T1000 (cell line): ENCODE data around the gene RAG2.

ENCODE experiments used
- DNase-seq: peaks from one replicate; lab custom pipeline; 2025; ENCODE audit warnings: mixed read lengths; lab: John Stamatoyannopoulos, UW

The RAG2 gene

GRCh38 chr11:36598051-36598450 lies at the start of gene RAG2:
Gene RAG2 (minus strand): TSS chr11:36598236. CDS start chr11:36594168, 4,068 bp downstream.
- no peak for DNase-seq

DNA sequence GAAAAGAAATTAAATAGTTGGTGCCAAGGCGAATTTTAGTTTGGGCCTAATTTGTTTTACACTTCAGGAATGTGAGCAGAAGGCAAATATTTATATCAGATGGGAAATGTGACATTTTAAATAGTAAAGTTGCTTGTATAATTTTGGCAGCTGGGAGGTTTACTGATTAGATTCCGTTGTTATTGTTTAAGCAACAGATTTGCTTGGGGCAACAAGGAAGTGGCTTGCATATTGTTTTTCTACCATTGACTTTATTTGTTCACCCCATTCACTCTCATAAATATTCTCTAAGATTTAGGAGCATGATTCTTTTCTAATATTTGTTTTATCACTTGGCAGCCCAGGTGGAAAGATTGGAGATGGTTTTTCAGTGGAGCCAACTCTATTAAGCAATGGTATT lies 40.5 kb upstream of the RAG2 start:
- no peak for DNase-seq

GRCh38 chr11:36635066-36635862 lies 37.2 kb upstream of the RAG2 start:
- no peak for DNase-seq

- no peak for DNase-seq
Observed at GRCh38 chr11:36631774-36632173, 33.7 kb upstream of the RAG2 start.

- DNase-seq: no peak
Observed at GRCh38 chr11:36628765-36629244, 30.8 kb upstream of the RAG2 start.

GRCh38 chr11:36628141-36628540 lies 30.1 kb upstream of the RAG2 start:
- DNase-seq: no peak

- DNase-seq: no peak
Observed at GRCh38 chr11:36627471-36627870, 29.4 kb upstream of the RAG2 start.

GRCh38 chr11:36627006-36627405 lies 29.0 kb upstream of the RAG2 start:
- DNase-seq: no peak

DNA sequence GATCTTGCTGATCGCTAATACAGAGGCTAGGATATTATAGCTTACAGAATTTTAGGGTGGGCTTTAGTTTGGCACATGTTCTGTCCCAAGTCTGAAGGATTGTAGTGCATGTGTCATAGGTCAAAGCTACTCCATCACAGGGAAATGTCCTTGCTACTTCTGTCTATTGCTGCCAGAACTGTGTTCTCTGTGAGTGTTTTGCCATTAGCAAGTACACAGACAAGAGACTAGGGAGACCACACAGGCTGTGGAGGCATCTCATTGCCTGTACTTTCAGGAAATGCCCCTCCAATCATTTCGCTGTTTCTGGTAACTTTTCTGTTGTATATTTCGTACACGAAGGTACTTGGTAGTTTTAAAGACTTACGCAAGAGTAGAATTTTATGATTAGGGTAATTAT lies 25.5 kb upstream of the RAG2 start:
- DNase-seq: no peak

GRCh38 chr11:36622431-36623136 lies 24.5 kb upstream of the RAG2 start:
- DNase-seq: no peak

DNA sequence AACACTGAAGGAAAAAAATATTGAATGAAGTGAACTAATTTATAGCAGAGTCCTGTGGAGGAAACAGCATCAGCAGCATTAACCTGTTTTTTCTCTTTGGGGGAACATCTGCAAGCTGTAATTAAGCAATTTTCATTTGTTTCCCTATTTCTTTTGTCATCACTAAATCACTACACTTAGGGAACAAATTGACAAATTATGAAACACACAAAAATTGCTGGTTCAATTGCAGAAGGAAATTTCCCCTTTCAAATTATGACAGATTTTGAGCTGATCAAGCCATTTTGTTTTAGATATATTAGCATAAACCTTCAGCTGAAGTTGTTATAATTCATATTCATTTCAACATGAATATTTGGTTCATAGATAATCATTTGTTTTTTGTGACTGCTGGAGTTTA lies 22.2 kb upstream of the RAG2 start:
- no peak for DNase-seq

GRCh38 chr11:36619502-36619901 lies 21.5 kb upstream of the RAG2 start:
- DNase-seq: no peak

DNA sequence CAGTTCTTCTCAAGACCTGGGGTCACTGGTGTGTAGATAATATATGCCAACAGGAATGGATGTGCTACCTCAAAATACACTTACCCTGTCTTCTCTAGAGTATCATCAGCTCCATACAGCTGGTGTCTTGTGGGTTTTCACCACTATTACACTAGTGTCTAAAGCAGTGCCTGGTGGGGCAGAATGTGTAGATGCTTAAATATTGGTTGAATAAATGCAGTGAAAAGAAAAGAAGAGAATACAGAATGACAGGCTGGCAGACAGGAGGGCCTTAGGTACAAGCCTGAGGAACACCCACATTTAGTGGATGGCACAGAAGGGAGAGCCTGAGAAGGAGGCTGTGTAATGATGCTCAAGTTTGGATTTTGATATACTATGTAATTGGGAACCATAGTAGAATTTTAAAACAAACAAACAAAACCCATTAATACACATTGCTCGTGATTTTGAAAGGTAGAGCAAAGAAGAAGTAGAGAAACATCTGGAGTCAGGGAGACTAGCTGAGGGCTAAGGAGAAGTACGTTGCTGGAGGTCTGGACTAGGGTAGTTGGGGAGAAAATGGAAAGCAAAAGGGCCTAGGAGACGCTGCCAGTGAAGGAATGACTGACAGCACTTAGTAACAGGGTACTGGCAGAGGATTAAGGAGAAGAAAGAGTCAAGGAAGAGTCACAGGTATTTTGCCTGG lies 20.5 kb upstream of the RAG2 start:
- no peak for DNase-seq

DNA sequence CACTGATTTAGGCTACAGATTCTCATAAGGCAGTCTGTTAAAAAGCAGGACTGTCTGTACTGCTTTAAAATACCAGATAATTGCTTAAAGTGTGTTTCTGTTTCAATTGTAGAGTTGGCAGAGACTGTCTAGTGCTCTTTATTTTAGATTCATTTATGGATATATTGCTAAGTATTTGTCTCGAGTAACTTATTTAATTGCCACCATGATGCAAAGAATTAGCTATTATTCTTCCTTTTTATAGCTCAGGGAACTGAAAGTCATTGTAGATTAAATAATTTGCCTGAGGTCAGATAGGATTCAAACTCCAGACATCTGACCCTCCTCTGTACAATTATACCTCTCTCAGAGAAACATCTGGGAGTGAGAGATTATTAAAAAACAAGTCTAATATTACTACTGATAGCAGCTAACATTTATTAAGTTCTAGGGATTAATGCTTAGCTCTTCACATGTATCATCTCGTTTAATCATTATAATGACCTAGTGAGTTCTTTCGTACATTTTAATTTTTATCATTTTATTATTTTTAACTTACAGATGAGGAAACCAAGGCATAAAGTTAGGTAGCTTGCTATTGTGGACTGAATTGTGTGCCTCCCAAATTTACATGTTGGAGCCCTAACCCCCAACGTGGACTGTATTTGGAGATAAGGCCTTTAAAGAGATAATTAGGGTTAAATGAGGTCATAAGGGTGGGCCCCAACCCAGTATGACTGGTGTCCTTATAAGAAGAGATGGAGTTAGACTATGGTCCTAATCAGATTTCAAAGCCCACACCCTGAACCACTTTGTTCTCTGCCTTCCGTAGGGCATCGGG lies 19.7 kb upstream of the RAG2 start:
- DNase-seq: no peak

DNA sequence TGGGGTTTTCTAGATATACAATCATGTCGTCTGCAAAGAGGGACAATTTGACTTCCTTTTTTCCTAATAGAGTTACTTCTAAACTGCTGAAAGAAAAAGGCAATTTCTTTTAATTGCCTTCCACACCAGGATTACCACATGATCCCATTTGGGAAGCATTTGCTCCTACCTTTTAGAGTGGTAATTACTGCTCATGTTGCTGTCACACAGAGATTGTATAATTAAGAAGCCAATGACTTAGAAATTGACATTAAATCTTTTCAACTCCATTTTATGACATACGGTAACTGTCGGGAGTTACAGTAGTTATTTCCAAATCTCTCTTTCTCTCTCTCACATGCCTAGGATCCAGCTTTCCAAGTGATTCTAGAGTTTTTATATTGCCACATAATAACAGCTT lies 17.8 kb upstream of the RAG2 start:
- DNase-seq: no peak

DNA sequence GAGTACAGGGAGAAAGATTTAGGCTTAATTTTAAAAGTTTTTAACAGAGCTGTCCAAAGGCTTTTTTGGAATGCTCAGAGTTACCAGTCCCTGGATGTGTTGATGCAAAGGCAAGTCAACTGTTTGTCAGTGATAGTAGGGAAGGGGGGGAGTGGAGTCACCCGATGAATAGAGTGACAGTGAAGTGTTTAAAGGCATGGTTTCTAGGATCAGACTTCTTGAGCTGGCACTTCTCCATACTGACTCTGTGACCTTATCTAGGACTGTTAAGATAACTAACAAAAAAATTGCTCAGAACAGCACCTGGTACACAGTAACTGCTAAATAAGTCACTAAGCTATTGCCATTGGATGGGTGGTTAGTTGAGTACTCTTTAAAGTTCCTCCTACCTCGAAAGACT lies 11.3 kb upstream of the RAG2 start:
- DNase-seq: no peak

DNA sequence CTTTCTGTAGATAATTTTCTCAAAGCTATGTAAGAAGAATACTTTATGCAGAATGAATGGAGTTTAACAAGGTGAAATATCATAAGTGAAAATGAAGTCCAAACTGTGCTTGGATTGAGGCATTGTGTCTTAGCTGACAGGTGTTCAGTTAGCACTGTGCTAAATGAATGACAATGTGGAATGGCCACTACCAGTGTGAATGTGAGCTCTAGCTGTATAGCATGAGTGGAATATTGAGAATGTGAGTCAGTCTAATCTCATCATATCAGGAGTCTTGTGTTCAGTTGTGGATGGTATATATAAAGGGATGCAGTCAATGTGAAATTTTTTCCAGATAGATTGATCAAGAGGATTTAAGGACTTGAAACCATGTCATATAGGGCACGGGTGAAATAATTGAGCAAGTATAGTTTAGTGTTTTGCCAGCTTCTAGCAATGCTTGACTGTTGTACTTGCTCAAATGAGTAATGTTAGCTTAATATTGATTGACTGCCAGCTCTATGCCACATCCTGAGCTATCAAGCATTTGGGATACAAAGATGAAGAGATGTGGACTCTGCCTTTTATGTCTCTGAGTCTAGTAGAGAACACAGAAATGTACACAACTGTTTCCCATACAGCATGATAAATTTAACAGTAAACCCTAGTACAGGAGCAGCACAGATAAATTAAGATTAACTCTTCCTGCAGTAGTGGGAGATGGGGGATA lies 10.6 kb upstream of the RAG2 start:
- no peak for DNase-seq

- DNase-seq: no peak
Observed at GRCh38 chr11:36605221-36606216, 7.5 kb upstream of the RAG2 start.

DNA sequence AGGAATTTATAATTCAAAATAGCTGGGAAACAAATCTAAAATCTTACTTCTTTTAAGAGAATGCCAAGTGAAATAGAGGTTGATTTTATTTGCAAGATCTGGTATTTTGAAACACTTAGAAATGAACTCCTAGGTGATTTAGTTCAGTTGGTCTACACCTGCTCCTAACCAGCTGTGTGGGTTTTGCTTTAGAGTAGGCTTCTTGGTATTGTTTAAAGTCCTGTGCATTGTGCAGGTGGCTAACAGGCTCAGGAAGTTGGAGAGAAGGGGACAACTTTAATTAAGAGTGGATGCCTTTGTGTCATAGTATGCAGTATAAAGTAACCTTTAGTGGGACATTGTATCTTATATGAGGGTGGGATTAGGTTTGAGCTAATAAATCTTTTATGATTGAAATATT lies 4.1 kb upstream of the RAG2 start:
- no peak for DNase-seq

DNA sequence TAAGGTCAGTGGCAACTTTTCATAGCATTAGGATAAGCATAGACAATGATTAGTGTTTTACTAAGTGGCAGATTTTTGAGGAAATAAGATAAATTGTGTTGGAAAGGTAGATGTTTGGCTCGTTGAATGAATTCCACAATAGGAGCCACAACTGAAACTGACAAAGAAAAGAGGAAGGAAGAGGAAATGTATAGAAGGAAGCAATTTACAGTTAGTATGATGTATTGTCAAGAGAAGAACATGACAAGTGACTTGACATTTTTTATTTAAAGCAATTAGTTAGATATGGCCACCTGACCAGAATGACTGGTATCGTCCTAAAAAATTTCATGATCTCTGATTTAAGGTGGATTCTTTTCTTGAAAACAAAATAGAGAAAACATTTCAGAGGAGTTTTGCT lies 3.1 kb upstream of the RAG2 start:
- DNase-seq: no peak
